Fibroblast of villous mesenchyme (primary cell): ENCODE results near the gene PHKG2. TPM values are rescaled to one million over a fixed set of nuclear protein-coding genes. Genes with fewer than 3 reads are reported as not detected.

Source experiments
- DNase-seq: peaks from one replicate; pipeline ENCODE4 v3.0.0-alpha.2; 2010; ENCODE audit warnings: low read depth
- H3K4me3 ChIP-seq: 2 replicates; pipeline ENCODE4 v1.5.1; 2011; ENCODE audit warnings: low read depth, mild to moderate bottlenecking, low read length
- small RNA-seq: library from RNA; depleted of rRNA; stranded (forward); fragments of <200 nt; gene quantifications from one replicate; pipeline ENCODE3, GENCODE V24; 2012
- total RNA-seq: library from RNA; depleted of rRNA; stranded (reverse); fragments of >200 nt; gene quantifications from 2 replicates; pipeline ENCODE4 v1.2.3, GENCODE V29; 2012
- TF ChIP-seq, protein P1 (sequence below): IDR thresholded peaks from 2 replicates; pipeline ENCODE4 v1.5.1; 2012; ENCODE audit warnings: low read depth, mild to moderate bottlenecking, low read length; ENCODE audit not compliant: insufficient read depth

Gene PHKG2
- total RNA-seq, 1 donor, result 26.3 TPM

DNA sequence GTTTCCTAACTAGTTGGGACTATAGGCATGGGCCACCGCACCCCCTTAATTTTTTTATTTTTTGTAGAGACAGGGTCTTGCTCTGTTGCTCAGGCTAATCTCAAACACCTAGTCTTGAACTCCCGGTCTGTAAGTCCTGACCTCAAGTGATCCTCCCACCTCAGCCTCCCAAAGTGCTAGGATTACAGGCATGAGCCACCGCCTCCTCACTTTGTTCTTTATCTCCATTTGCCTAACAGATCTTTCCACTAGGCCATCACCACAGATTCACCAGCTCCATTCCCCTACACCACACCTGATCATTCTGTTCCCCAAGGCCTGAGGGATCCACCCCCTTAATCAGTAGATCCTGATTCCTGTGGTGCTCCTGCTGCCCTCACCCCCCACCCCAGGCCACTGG, 46.4 kb downstream of the PHKG2 start:
- H3K4me3 ChIP-seq, result no peak overlapping the region
- DNase-seq, result no peak
- TF ChIP-seq, protein P1, sequence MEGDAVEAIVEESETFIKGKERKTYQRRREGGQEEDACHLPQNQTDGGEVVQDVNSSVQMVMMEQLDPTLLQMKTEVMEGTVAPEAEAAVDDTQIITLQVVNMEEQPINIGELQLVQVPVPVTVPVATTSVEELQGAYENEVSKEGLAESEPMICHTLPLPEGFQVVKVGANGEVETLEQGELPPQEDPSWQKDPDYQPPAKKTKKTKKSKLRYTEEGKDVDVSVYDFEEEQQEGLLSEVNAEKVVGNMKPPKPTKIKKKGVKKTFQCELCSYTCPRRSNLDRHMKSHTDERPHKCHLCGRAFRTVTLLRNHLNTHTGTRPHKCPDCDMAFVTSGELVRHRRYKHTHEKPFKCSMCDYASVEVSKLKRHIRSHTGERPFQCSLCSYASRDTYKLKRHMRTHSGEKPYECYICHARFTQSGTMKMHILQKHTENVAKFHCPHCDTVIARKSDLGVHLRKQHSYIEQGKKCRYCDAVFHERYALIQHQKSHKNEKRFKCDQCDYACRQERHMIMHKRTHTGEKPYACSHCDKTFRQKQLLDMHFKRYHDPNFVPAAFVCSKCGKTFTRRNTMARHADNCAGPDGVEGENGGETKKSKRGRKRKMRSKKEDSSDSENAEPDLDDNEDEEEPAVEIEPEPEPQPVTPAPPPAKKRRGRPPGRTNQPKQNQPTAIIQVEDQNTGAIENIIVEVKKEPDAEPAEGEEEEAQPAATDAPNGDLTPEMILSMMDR, result no peak

GRCh38 chr16:30797670-30798309, 49.6 kb downstream of the PHKG2 start:
- no peak for DNase-seq
- TF ChIP-seq, protein P1, result peak; percentile 9
- H3K4me3 ChIP-seq, result no peak overlapping the region

Small RNAs within 50 kb of the gene (small RNA-seq; reads per million reads assigned to genes)
- gene RNU6-1043P (not detected), gene SNORA30 (479 reads per million, percentile 98 among the genes with 10 or more reads in this experiment)

Other genes with a start within 250 kb of the PHKG2 start
- gene ZNF768, start 221.9 kb upstream of the PHKG2 start, total RNA-seq, result 19.0 and 22.0 TPM in 2 replicates
- 11.7 and 12.6 TPM in 2 replicates for gene ZNF747, start 213.6 kb upstream of the PHKG2 start, total RNA-seq
- gene ZNF764, start 190.1 kb upstream of the PHKG2 start, total RNA-seq, result 4.3 and 6.1 TPM in 2 replicates
- gene ZNF688, start 176.7 kb upstream of the PHKG2 start, total RNA-seq, result 6.5 and 12.9 TPM in 2 replicates
- 9.7 and 13.0 TPM in 2 replicates for gene ZNF785, start 162.7 kb upstream of the PHKG2 start, total RNA-seq
- gene ZNF689, start 138.0 kb upstream of the PHKG2 start, total RNA-seq, result 6.9 and 7.4 TPM in 2 replicates
- gene PRR14, start 97.5 kb upstream of the PHKG2 start, total RNA-seq, result 5.2 and 5.6 TPM in 2 replicates
- gene FBRS, start 90.0 kb upstream of the PHKG2 start, total RNA-seq, result 30.2 and 30.3 TPM in 2 replicates
- gene SRCAP, start 49.3 kb upstream of the PHKG2 start, total RNA-seq, result 15.1 and 16.8 TPM in 2 replicates
- gene CFAP119, start 13.6 kb downstream of the PHKG2 start, total RNA-seq, result 1.3 and 3.2 TPM in 2 replicates
- gene RNF40, start 13.9 kb downstream of the PHKG2 start, total RNA-seq, result 68.9 and 88.9 TPM in 2 replicates
- 19.4 and 21.6 TPM in 2 replicates for gene ZNF629, start 38.8 kb downstream of the PHKG2 start, total RNA-seq
- 35.0 and 51.2 TPM in 2 replicates for gene BCL7C, start 145.7 kb downstream of the PHKG2 start, total RNA-seq
- gene CTF1, start 148.2 kb downstream of the PHKG2 start, total RNA-seq, result 3.2 and 3.5 TPM in 2 replicates
- 26.8 and 29.3 TPM in 2 replicates for gene FBXL19, start 175.1 kb downstream of the PHKG2 start, total RNA-seq
- gene ORAI3, start 200.6 kb downstream of the PHKG2 start, total RNA-seq, result 43.6 and 45.7 TPM in 2 replicates
- gene SETD1A, start 209.3 kb downstream of the PHKG2 start, total RNA-seq, result 3.5 and 8.1 TPM in 2 replicates
- gene HSD3B7, start 236.8 kb downstream of the PHKG2 start, total RNA-seq, result 24.8 and 26.8 TPM in 2 replicates